Kidney (tissue), 14 donors: ENCODE measurements around the gene VILL. TPM values are rescaled to one million over a fixed set of nuclear protein-coding genes. Genes with fewer than 3 reads are reported as not detected.
A peak's percentile ranks its signal among the peaks of the same experiment; 100 is the strongest.

Source experiments
- DNase-seq, 5 donors: peaks; one replicate each; pipeline ENCODE4 v3.0.0-alpha.2; 2013 to 2020
- FAIRE-seq: peaks from 2 replicates; lab custom pipeline; 2012; peaks lifted over from hg19 to GRCh38; lab: Jason Lieb, UNC
- H3K27ac ChIP-seq, 2 donors: one replicate each; pipeline ENCODE4 v1.7.0; 2013; ENCODE audit warnings: low read depth in 2 of 2, low read length in 2 of 2, inconsistent platforms in 1 of 2
- H3K27me3 ChIP-seq: one replicate; pipeline ENCODE4 v1.7.1; 2013; ENCODE audit warnings: low read length, inconsistent platforms; ENCODE audit not compliant: control insufficient read depth, insufficient read depth
- H3K36me3 ChIP-seq, 3 donors: one replicate each; pipeline versions ENCODE4 v1.7.0 to v1.7.1; 2013; ENCODE audit warnings: low read length in 3 of 3, control low read depth in 1 of 3, inconsistent platforms in 1 of 3; ENCODE audit not compliant: insufficient read depth in 3 of 3, control insufficient read depth in 2 of 3
- H3K4me1 ChIP-seq, 3 donors: one replicate each; pipeline versions ENCODE4 v1.7.0 to v1.7.1; 2013; ENCODE audit warnings: low read length in 3 of 3, inconsistent platforms in 1 of 3, low read depth in 1 of 3; ENCODE audit not compliant: control insufficient read depth in 2 of 3, insufficient read depth in 2 of 3
- H3K4me3 ChIP-seq, 3 donors: one replicate each; pipeline versions ENCODE4 v1.7.0 to v1.8.1; 2013; ENCODE audit warnings: low read length in 3 of 3, control low read depth in 1 of 3, inconsistent platforms in 1 of 3
- H3K9ac ChIP-seq, 3 donors: one replicate each; pipeline versions ENCODE4 v1.7.0 to v1.7.1; 2013; ENCODE audit warnings: low read length in 3 of 3, control low read depth in 1 of 3, inconsistent platforms in 1 of 3
- H3K9me3 ChIP-seq, 3 donors: one replicate each; pipeline versions ENCODE4 v1.7.0 to v1.7.1; 2013; ENCODE audit warnings: low read length in 3 of 3, control low read depth in 1 of 3, inconsistent platforms in 1 of 3; ENCODE audit not compliant: control insufficient read depth in 2 of 3, insufficient read depth in 1 of 3
- CTCF ChIP-seq: IDR thresholded peaks from 3 replicates; pipeline ENCODE4 v1.5.1; 2012; ENCODE audit warnings: mild to moderate bottlenecking, moderate library complexity, borderline replicate concordance; ENCODE audit not compliant: insufficient read depth; ENCODE audit errors: extremely low read depth
- intact Hi-C: fragments of 100-400 bp; cut with DNase I; formaldehyde crosslinking; loops from one replicate; pipeline ENCODE4 v1.11.1; 2022
- polyA plus RNA-seq: library from polyadenylated mRNA; stranded (reverse); fragments of 350-450 nt; fragmentation: Illumina TruSeq; extraction: RNeasy Lipid Tissue Mini Kit (QIAGEN cat#74804); gene quantifications from one replicate; pipeline ENCODE4 v1.2.3, GENCODE V29; 2014; ENCODE audit warnings: low read depth, low replicate concordance; ENCODE audit not compliant: insufficient read depth
- total RNA-seq: library from RNA; stranded (reverse); fragmentation: NEBNext Ultra II Directional; extraction: Animal tissue kit (Norgen Biotek cat#: 25700); gene quantifications from one replicate; pipeline ENCODE4 v1.2.1, GENCODE V29; 2021
- donor health status: control.
- donor health status: control.
- donor health status: control.
- donor health status: control.
- donor health status: control.
- donor health status: DM: yes; HTN: yes; CAD: no.
- donor health status: Normal renal cell carcinoma (clear cell type).

Gene VILL
- total and polyA plus RNA-seq, 2 donors from 2014 or later, result 7.4 to 7.6 TPM

GRCh38 chr3:37973246-37974054 is 17.1 kb upstream of the VILL start:
- Histone ChIP-seq H3K9me3 (no peaks in the 10 kb centered on the region), H3K27me3 (no peaks in the 10 kb centered on the region), H3K36me3 (peaks cover 0 to 41% (median 23%) of the 10 kb centered on the region in 3 donors), H3K27ac (no peak overlapping the region), H3K4me1 (peaks cover 0 to 11% (median 0%) of the 10 kb centered on the region in 3 donors), H3K4me3 (no peak overlapping the region), H3K9ac (no peak overlapping the region)
- intact Hi-C loops, result no loop called here
- no peak for TF ChIP-seq CTCF
- DNase-seq, result no peak
- no peak for FAIRE-seq

- H3K36me3 ChIP-seq, result peaks cover 0 to 41% (median 23%) of the 10 kb centered on the region in 3 donors
- peaks cover 0 to 5% (median 0%) of the 10 kb centered on the region in 3 donors for H3K4me1 ChIP-seq
- FAIRE-seq (no peak), DNase-seq (peak in 3 of 5 donors; percentile 64 to 83 (median 68))
- intact Hi-C loops, result no loop called here
- no peaks in the 10 kb centered on the region for H3K27me3 ChIP-seq
- H3K9ac ChIP-seq, result no peak overlapping the region
- H3K27ac ChIP-seq, result no peak overlapping the region
- no peak overlapping the region for H3K4me3 ChIP-seq
- H3K9me3 ChIP-seq, result no peaks in the 10 kb centered on the region
- TF ChIP-seq CTCF, result peak; percentile 73
Measured at GRCh38 chr3:37974121-37975083, 16.2 kb upstream of the VILL start.

- intact Hi-C loops, result no loop called here
- no peaks in the 10 kb centered on the region for H3K4me1 ChIP-seq
- no peak overlapping the region for H3K4me3 ChIP-seq
- H3K27me3 ChIP-seq, result no peaks in the 10 kb centered on the region
- no peak for FAIRE-seq
- H3K9me3 ChIP-seq, result no peaks in the 10 kb centered on the region
- no peak for DNase-seq
- TF ChIP-seq CTCF, result no peak
- H3K9ac ChIP-seq, result no peak overlapping the region
- peaks cover 3 to 42% (median 22%) of the 10 kb centered on the region in 3 donors for H3K36me3 ChIP-seq
- H3K27ac ChIP-seq, result no peak overlapping the region
Measured at GRCh38 chr3:37979541-37980461, 10.8 kb upstream of the VILL start.
